ENCODE data around the gene KLK4.

GRCh38 chr19:50952910-50953309 is 41.7 kb upstream of the KLK4 start, which contains the start of gene KLK5:
- TF ChIP-seq, protein P1, sequence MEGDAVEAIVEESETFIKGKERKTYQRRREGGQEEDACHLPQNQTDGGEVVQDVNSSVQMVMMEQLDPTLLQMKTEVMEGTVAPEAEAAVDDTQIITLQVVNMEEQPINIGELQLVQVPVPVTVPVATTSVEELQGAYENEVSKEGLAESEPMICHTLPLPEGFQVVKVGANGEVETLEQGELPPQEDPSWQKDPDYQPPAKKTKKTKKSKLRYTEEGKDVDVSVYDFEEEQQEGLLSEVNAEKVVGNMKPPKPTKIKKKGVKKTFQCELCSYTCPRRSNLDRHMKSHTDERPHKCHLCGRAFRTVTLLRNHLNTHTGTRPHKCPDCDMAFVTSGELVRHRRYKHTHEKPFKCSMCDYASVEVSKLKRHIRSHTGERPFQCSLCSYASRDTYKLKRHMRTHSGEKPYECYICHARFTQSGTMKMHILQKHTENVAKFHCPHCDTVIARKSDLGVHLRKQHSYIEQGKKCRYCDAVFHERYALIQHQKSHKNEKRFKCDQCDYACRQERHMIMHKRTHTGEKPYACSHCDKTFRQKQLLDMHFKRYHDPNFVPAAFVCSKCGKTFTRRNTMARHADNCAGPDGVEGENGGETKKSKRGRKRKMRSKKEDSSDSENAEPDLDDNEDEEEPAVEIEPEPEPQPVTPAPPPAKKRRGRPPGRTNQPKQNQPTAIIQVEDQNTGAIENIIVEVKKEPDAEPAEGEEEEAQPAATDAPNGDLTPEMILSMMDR (IDR thresholded peaks at IDR 0.05; ENCODE audit: low read length), result no peak
- no peak for TF ChIP-seq EZH2phosphoT487 (IDR thresholded peaks at IDR 0.05; ENCODE audit: low read length)

All from MM.1S (cell line).